Right ventricle myocardium inferior (tissue), 1 donor: ENCODE measurements around the gene SLC34A3. TPM values are rescaled to one million over a fixed set of nuclear protein-coding genes. Genes with fewer than 3 reads are reported as not detected.
"Not testable (repeated sequence)": the region's sequence is repeated elsewhere in the genome, so short reads cannot be mapped to it uniquely, and the experiment has no call there.

Experiments
- ATAC-seq: fragments of 200-7000 bp; cut with Tn5 transposase; one replicate; pipeline ENCODE4 v1.9.1; 2020; ENCODE audit warnings: mild to moderate bottlenecking, moderate library complexity
- DNase-seq: peaks from one replicate; pipeline ENCODE4 v3.0.0; 2021; ENCODE audit errors: missing footprints
- intact Hi-C: fragments of 100-400 bp; cut with DNase I; formaldehyde crosslinking; loops from one replicate; pipeline ENCODE4 v1.11.0; 2022
- total RNA-seq: library from RNA; stranded (reverse); fragmentation: NEBNext Ultra II Directional; extraction: Animal tissue kit (Norgen Biotek cat#: 25700); gene quantifications from one replicate; pipeline ENCODE4 v1.2.1, GENCODE V29; 2021
- donor health status: DM: no; HTN: yes; CAD: no; lungs with severe emphysema.

The SLC34A3 gene
- total RNA-seq, 1 donor from 2014 or later = not detected

- ATAC-seq (no peak), DNase-seq (no peak)
- intact Hi-C loops = loop anchor here (5.0 kb wide), 1 partner anchor 48 kb away; the partner anchor contains the start of genes ANAPC2 and SSNA1
These were observed 4.2 kb downstream of the SLC34A3 start for GRCh38 chr9:137234758-137235423.

- no peak for ATAC-seq
- intact Hi-C loops = loop anchor here (5.0 kb wide), 1 partner anchor 48 kb away; the partner anchor contains the start of genes ANAPC2 and SSNA1
- DNase-seq = no peak
These were observed 4.9 kb downstream of the SLC34A3 start for GRCh38 chr9:137235424-137236237.

- intact Hi-C loops = loop anchor here (5.0 kb wide), 1 partner anchor 49 kb away; the partner anchor contains the start of genes ANAPC2 and SSNA1
- ATAC-seq = peak; percentile 29
- DNase-seq = peak; percentile 92
These were observed 5.7 kb downstream of the SLC34A3 start for GRCh38 chr9:137236238-137236935.

- intact Hi-C loops = loop anchor here (5.0 kb wide), 1 partner anchor 50 kb away; the partner anchor contains the start of genes ANAPC2 and SSNA1
- DNase-seq (no peak), ATAC-seq (no peak)
These were observed 6.3 kb downstream of the SLC34A3 start for GRCh38 chr9:137236936-137237421.

GRCh38 chr9:137237759-137238726 is 7.3 kb downstream of the SLC34A3 start:
- DNase-seq (no peak), ATAC-seq (no peak)
- intact Hi-C loops = loop anchor here (5.0 kb wide), 1 partner anchor 51 kb away; the partner anchor contains the start of genes ANAPC2 and SSNA1

GRCh38 chr9:137239541-137240200 is 9.0 kb downstream of the SLC34A3 start:
- intact Hi-C loops = loop anchor here (2.0 to 5.0 kb wide), 3 partner anchors 37 to 61 kb away; partner anchors contain the start of genes ANAPC2, SSNA1 and TOR4A
- not testable (repeated sequence) for ATAC-seq, DNase-seq

- ATAC-seq (peak; percentile 70), DNase-seq (peak; percentile 91)
- intact Hi-C loops = loop anchor here (2.0 kb wide), 2 partner anchors 36 to 60 kb away; partner anchors contain the start of gene TOR4A
These were observed 9.7 kb downstream of the SLC34A3 start for GRCh38 chr9:137240318-137240840.

GRCh38 chr9:137240841-137241489 is 10.3 kb downstream of the SLC34A3 start, which contains the start of gene TUBB4B:
Gene TUBB4B, plus strand, starts transcription at chr9:137241287. Its CDS starts 74 bp downstream, at chr9:137241361.
- ATAC-seq (peak; percentile 91), DNase-seq (peak; percentile 99)
- intact Hi-C loops = loop anchor here (2.0 kb wide), 2 partner anchors 36 to 60 kb away; partner anchors contain the start of gene TOR4A

- intact Hi-C loops = loop anchor here (2.0 kb wide), 2 partner anchors 35 to 59 kb away; partner anchors contain the start of gene TOR4A
These were observed 11.0 kb downstream of the SLC34A3 start for GRCh38 chr9:137241490-137242268.

GRCh38 chr9:137242269-137243203 is 11.8 kb downstream of the SLC34A3 start:
- ATAC-seq (no peak), DNase-seq (no peak)
- intact Hi-C loops = no loop called here

More at GRCh38 chr9:137241490-137242268, 11.0 kb downstream of the SLC34A3 start:
- ATAC-seq = no peak
- peak; percentile 87 for DNase-seq

GRCh38 chr9:137243266-137243625 is 12.5 kb downstream of the SLC34A3 start:
- DNase-seq, ATAC-seq, intact Hi-C loops: not testable (repeated sequence)

GRCh38 chr9:137243626-137244485 is 13.2 kb downstream of the SLC34A3 start:
- ATAC-seq = no peak
- intact Hi-C loops = no loop called here
- no peak for DNase-seq
